Neuronal stem cell (in vitro differentiated cells): ENCODE results near the gene DCUN1D4.

Experiments used
- DNase-seq: peaks from one replicate; pipeline ENCODE4 v3.0.0-alpha.2; 2013; ENCODE audit warnings: low spot score
- H2AFZ ChIP-seq: one replicate; pipeline ENCODE4 v1.6.1; 2013; ENCODE audit warnings: mild to moderate bottlenecking, low read length, inconsistent platforms
- H2AK5ac ChIP-seq: 2 replicates; pipeline ENCODE4 v1.6.1; 2013; ENCODE audit warnings: low read depth, mild to moderate bottlenecking, inconsistent platforms, low read length, moderate library complexity, mixed read lengths
- H2BK120ac ChIP-seq: 2 replicates; pipeline ENCODE4 v1.6.1; 2013; ENCODE audit warnings: low read depth, mild to moderate bottlenecking, inconsistent platforms, low read length, moderate library complexity, mixed read lengths
- H2BK12ac ChIP-seq: one replicate; pipeline ENCODE4 v1.6.1; 2013; ENCODE audit warnings: low read length, inconsistent platforms
- H2BK15ac ChIP-seq: 2 replicates; pipeline ENCODE4 v1.6.1; 2013; ENCODE audit warnings: mild to moderate bottlenecking, low read length, inconsistent platforms, mixed read lengths
- H2BK5ac ChIP-seq: one replicate; pipeline ENCODE4 v1.6.1; 2013; ENCODE audit warnings: inconsistent platforms, mild to moderate bottlenecking, low read length, moderate library complexity
- H3K14ac ChIP-seq: one replicate; pipeline ENCODE4 v1.6.1; 2013; ENCODE audit warnings: low read length, inconsistent platforms
- H3K18ac ChIP-seq: 2 replicates; pipeline ENCODE4 v1.6.1; 2013; ENCODE audit warnings: low read length, inconsistent platforms
- H3K23ac ChIP-seq: 2 replicates; pipeline ENCODE4 v1.6.1; 2013; ENCODE audit warnings: low read depth, mild to moderate bottlenecking, mixed read lengths, low read length, inconsistent platforms; ENCODE audit not compliant: poor library complexity
- H3K27ac ChIP-seq: replicated peaks from 3 replicates; pipeline ENCODE4 v1.5.1; 2013; ENCODE audit warnings: low read length, inconsistent platforms
- H3K27me3 ChIP-seq, 3 experiments: 2 replicates each; pipeline ENCODE4 v1.6.1; 2013; ENCODE audit warnings: low read length in 3 of 3, mild to moderate bottlenecking in 2 of 3, inconsistent platforms in 1 of 3, low read depth in 1 of 3, mixed read lengths in 1 of 3, moderate library complexity in 1 of 3; ENCODE audit not compliant: control insufficient read depth in 3 of 3, insufficient read depth in 3 of 3
- H3K36me3 ChIP-seq, 2 donors: replicated peaks in 1 of 2; 2 replicates each; pipeline ENCODE4 v1.6.1; 2013; ENCODE audit warnings: low read length in 2 of 2; ENCODE audit not compliant: control insufficient read depth in 2 of 2, insufficient read depth in 2 of 2
- H3K4ac ChIP-seq: 2 replicates; pipeline ENCODE4 v1.6.1; 2013; ENCODE audit warnings: inconsistent platforms, mild to moderate bottlenecking, low read length, moderate library complexity
- H3K4me1 ChIP-seq, 2 donors: 1 replicate in 1 of 2; 2 replicates in 1 of 2; pipeline ENCODE4 v1.6.1; 2013; ENCODE audit warnings: low read length in 2 of 2, low read depth in 1 of 2; ENCODE audit not compliant: control insufficient read depth in 2 of 2, insufficient read depth in 1 of 2
- H3K4me2 ChIP-seq: one replicate; pipeline ENCODE4 v1.6.1; 2013; ENCODE audit warnings: mild to moderate bottlenecking, low read length, inconsistent platforms; ENCODE audit not compliant: insufficient read depth, poor library complexity, severe bottlenecking
- H3K4me3 ChIP-seq, 2 donors: 2 replicates each; pipeline ENCODE4 v1.5.1; 2013; ENCODE audit warnings: low read length in 2 of 2, mild to moderate bottlenecking in 2 of 2, inconsistent platforms in 1 of 2, moderate library complexity in 1 of 2
- H3K79me1 ChIP-seq: one replicate; pipeline ENCODE4 v1.6.1; 2013; ENCODE audit warnings: low read depth, mild to moderate bottlenecking, inconsistent platforms, low read length, moderate library complexity
- H3K9ac ChIP-seq: one replicate; pipeline ENCODE4 v1.6.1; 2013; ENCODE audit warnings: mild to moderate bottlenecking, low read depth, low read length, inconsistent platforms; ENCODE audit not compliant: poor library complexity
- H3K9me3 ChIP-seq, 2 donors: replicated peaks in 1 of 2; 2 replicates each; pipeline versions ENCODE3 to v1.6.1; 2013; ENCODE audit warnings: low read length in 2 of 2, mild to moderate bottlenecking in 2 of 2, inconsistent platforms in 1 of 2, low read depth in 1 of 2, mixed read lengths in 1 of 2, moderate library complexity in 1 of 2; ENCODE audit not compliant: control insufficient read depth in 2 of 2, insufficient read depth in 1 of 2
- H4K8ac ChIP-seq: one replicate; pipeline ENCODE4 v1.6.1; 2013; ENCODE audit warnings: low read depth, mild to moderate bottlenecking, inconsistent platforms, low read length, moderate library complexity
- H4K91ac ChIP-seq: one replicate; pipeline ENCODE4 v1.6.1; 2013; ENCODE audit warnings: low read length, low read depth, mild to moderate bottlenecking, inconsistent platforms; ENCODE audit not compliant: poor library complexity
- WGBS, 2 donors: extraction: QIAGEN DNeasy Blood & Tissue Kit; methylation state at CpG; one replicate each; pipeline ENCODE4 v1.1.7; 2013; ENCODE audit warnings: missing lambda C conversion rate in 2 of 2, mixed read lengths in 1 of 2; ENCODE audit not compliant: insufficient read length in 2 of 2, insufficient replicate concordance in 1 of 2; ENCODE audit errors: extremely low coverage in 2 of 2; 5-methylcytosine and 5-hydroxymethylcytosine counted together

Gene DCUN1D4

GRCh38 chr4:51895816-51896408 lies 53.0 kb downstream of the DCUN1D4 start:
- no peak overlapping the region for H3K23ac ChIP-seq
- no peak overlapping the region for H3K4ac ChIP-seq
- H3K4me1 ChIP-seq: peaks cover 0 to 6% of the 10 kb centered on the region in 2 donors
- H2BK5ac ChIP-seq: no peak overlapping the region
- no CpG with 5 or more reads among the region's 2 CpGs for WGBS, 2 donors
- H3K79me1 ChIP-seq: no peaks in the 10 kb centered on the region
- no peak overlapping the region for H3K27ac ChIP-seq
- no peaks in the 10 kb centered on the region for H3K9me3 ChIP-seq
- no peak overlapping the region for H3K14ac ChIP-seq
- no peak overlapping the region for H2BK120ac ChIP-seq
- no peak overlapping the region for H3K4me3 ChIP-seq
- H2BK15ac ChIP-seq: no peak overlapping the region
- H4K8ac ChIP-seq: no peak overlapping the region
- no peak overlapping the region for H2BK12ac ChIP-seq
- H3K18ac ChIP-seq: no peak overlapping the region
- no peak overlapping the region for H3K4me2 ChIP-seq
- no peak overlapping the region for H2AK5ac ChIP-seq
- peaks cover 15 to 87% of the 10 kb centered on the region in 2 donors for H3K36me3 ChIP-seq
- H3K27me3 ChIP-seq: no peaks in the 10 kb centered on the region
- DNase-seq: peak; percentile 63
- H3K9ac ChIP-seq: no peak overlapping the region
- H2AFZ ChIP-seq: peak overlapping the region; percentile 32
- H4K91ac ChIP-seq: no peak overlapping the region

- no peaks in the 10 kb centered on the region for H3K9me3 ChIP-seq
- peaks cover 4% of the 10 kb centered on the region for H3K79me1 ChIP-seq
- no peak overlapping the region for H2BK5ac ChIP-seq
- WGBS, 2 donors: no CpG with 5 or more reads among the region's 5 CpGs
- no peak overlapping the region for H3K27ac ChIP-seq
- no peak overlapping the region for H3K9ac ChIP-seq
- no peak overlapping the region for H2AK5ac ChIP-seq
- no peak for DNase-seq
- H3K36me3 ChIP-seq: peaks cover 20 to 99% of the 10 kb centered on the region in 2 donors
- no peak overlapping the region for H3K4me3 ChIP-seq
- H2BK120ac ChIP-seq: no peak overlapping the region
- H3K4me1 ChIP-seq: peaks cover 0 to 5% of the 10 kb centered on the region in 2 donors
- no peak overlapping the region for H4K91ac ChIP-seq
- no peak overlapping the region for H2AFZ ChIP-seq
- H3K23ac ChIP-seq: peak overlapping the region; percentile 40
- no peak overlapping the region for H3K4ac ChIP-seq
- no peak overlapping the region for H4K8ac ChIP-seq
- H3K18ac ChIP-seq: no peak overlapping the region
- no peak overlapping the region for H3K4me2 ChIP-seq
- no peak overlapping the region for H3K14ac ChIP-seq
- H3K27me3 ChIP-seq: no peaks in the 10 kb centered on the region
- no peak overlapping the region for H2BK12ac ChIP-seq
- H2BK15ac ChIP-seq: no peak overlapping the region
Measured at GRCh38 chr4:51901363-51901762, 58.4 kb downstream of the DCUN1D4 start.

- Histone ChIP-seq H2AK5ac (no peak overlapping the region), H4K8ac (no peak overlapping the region), H2BK15ac (no peak overlapping the region), H3K36me3 (peaks cover 19 to 99% of the 10 kb centered on the region in 2 donors), H3K27ac (no peak overlapping the region), H3K9ac (no peak overlapping the region), H2BK120ac (no peak overlapping the region), H2AFZ (no peak overlapping the region), H3K18ac (no peak overlapping the region), H4K91ac (no peak overlapping the region), H3K79me1 (peaks cover 2% of the 10 kb centered on the region), H3K23ac (no peak overlapping the region), H3K9me3 (peaks cover 0 to 3% of the 10 kb centered on the region in 2 donors), H3K4me3 (no peak overlapping the region), H2BK5ac (no peak overlapping the region), H3K4ac (no peak overlapping the region), H3K27me3 (no peaks in the 10 kb centered on the region), H3K14ac (no peak overlapping the region), H3K4me1 (peaks cover 0 to 5% of the 10 kb centered on the region in 2 donors), H2BK12ac (no peak overlapping the region), H3K4me2 (no peak overlapping the region)
- no CpG with 5 or more reads among the region's 7 CpGs for WGBS, 2 donors
- DNase-seq: no peak
Measured at GRCh38 chr4:51906167-51906958, 63.4 kb downstream of the DCUN1D4 start.

GRCh38 chr4:51907006-51907669 lies 64.2 kb downstream of the DCUN1D4 start:
- H2BK5ac ChIP-seq: no peak overlapping the region
- no CpG with 5 or more reads among the region's 3 CpGs for WGBS, 2 donors
- no peaks in the 10 kb centered on the region for H3K27me3 ChIP-seq
- H2BK15ac ChIP-seq: no peak overlapping the region
- no peak overlapping the region for H3K18ac ChIP-seq
- no peak overlapping the region for H2AFZ ChIP-seq
- H3K4me1 ChIP-seq: peaks cover 0 to 5% of the 10 kb centered on the region in 2 donors
- no peak overlapping the region for H3K4ac ChIP-seq
- H3K14ac ChIP-seq: no peak overlapping the region
- no peak overlapping the region for H3K4me2 ChIP-seq
- no peak overlapping the region for H3K9ac ChIP-seq
- H2AK5ac ChIP-seq: no peak overlapping the region
- no peak overlapping the region for H4K8ac ChIP-seq
- no peak overlapping the region for H2BK12ac ChIP-seq
- H2BK120ac ChIP-seq: no peak overlapping the region
- H3K23ac ChIP-seq: no peak overlapping the region
- peaks cover 17 to 99% of the 10 kb centered on the region in 2 donors for H3K36me3 ChIP-seq
- H3K4me3 ChIP-seq: no peak overlapping the region
- no peaks in the 10 kb centered on the region for H3K79me1 ChIP-seq
- H3K9me3 ChIP-seq: peaks cover 0 to 3% of the 10 kb centered on the region in 2 donors
- no peak for DNase-seq
- no peak overlapping the region for H4K91ac ChIP-seq
- no peak overlapping the region for H3K27ac ChIP-seq
